GM12872 (cell line): ENCODE measurements around the gene SLC19A3.
"Not testable (repeated sequence)": the region's sequence is repeated elsewhere in the genome, so short reads cannot be mapped to it uniquely, and the experiment has no call there.

ENCODE experiments used
- CTCF ChIP-seq: IDR thresholded peaks from 3 replicates; pipeline ENCODE4 v1.5.1; 2011; ENCODE audit warnings: low read depth, mild to moderate bottlenecking, low read length, moderate library complexity; ENCODE audit not compliant: insufficient read depth

SLC19A3 gene

GRCh38 chr2:227696990-227697679 lies 20.7 kb downstream of the SLC19A3 start:
- no peak for TF ChIP-seq CTCF

- no peak for TF ChIP-seq CTCF
Measured at GRCh38 chr2:227687189-227687588, 30.6 kb downstream of the SLC19A3 start.

- TF ChIP-seq CTCF = no peak
Measured at GRCh38 chr2:227684258-227684657, 33.6 kb downstream of the SLC19A3 start.

- no peak for TF ChIP-seq CTCF
Measured at GRCh38 chr2:227677928-227678327, 39.9 kb downstream of the SLC19A3 start.

- no peak for TF ChIP-seq CTCF
Measured at GRCh38 chr2:227674485-227674884, 43.3 kb downstream of the SLC19A3 start.

- no peak for TF ChIP-seq CTCF
Measured at GRCh38 chr2:227671170-227671905, 46.5 kb downstream of the SLC19A3 start.

- TF ChIP-seq CTCF = not testable (repeated sequence)
Measured at GRCh38 chr2:227666631-227667170, 51.1 kb downstream of the SLC19A3 start, which contains the start of gene SCYGR5. Gene SCYGR5, plus strand, starts transcription at chr2:227666804. Its CDS starts 0 bp downstream, at chr2:227666804.
